ENCODE data around the gene PPIF.

GRCh38 chr10:79347226-79347893 is at the start of gene PPIF:
- TF ChIP-seq POLR2A (IDR thresholded peaks at IDR 0.05) (peak; percentile 94), CTCF (IDR thresholded peaks at IDR 0.05 in 4 of 5, conservative IDR thresholded peaks at IDR 0.05 in 1 of 5) (peak; percentile 96 to 99 (median 98))

Data from gastrocnemius medialis (tissue), 4 donors.